Hindlimb muscle (tissue), 1 donor: ENCODE data around the gene LRP1. TPM values are rescaled to one million over a fixed set of nuclear protein-coding genes. Genes with fewer than 3 reads are reported as not detected.

ENCODE experiments used
- DNase-seq: peaks from one replicate; pipeline ENCODE4 v3.0.0-alpha.2; 2013
- polyA plus RNA-seq: library from polyadenylated mRNA; unstranded; fragments of 120-200 nt; gene quantifications from one replicate; pipeline ENCODE4 v1.2.1, GENCODE V29; 2013; ENCODE audit not compliant: insufficient read length

LRP1 gene
- polyA plus RNA-seq, 1 donor = 130 TPM

- peak; percentile 91 for DNase-seq
These were observed 110.7 kb downstream of the LRP1 start for GRCh38 chr12:57238854-57239554.

DNA sequence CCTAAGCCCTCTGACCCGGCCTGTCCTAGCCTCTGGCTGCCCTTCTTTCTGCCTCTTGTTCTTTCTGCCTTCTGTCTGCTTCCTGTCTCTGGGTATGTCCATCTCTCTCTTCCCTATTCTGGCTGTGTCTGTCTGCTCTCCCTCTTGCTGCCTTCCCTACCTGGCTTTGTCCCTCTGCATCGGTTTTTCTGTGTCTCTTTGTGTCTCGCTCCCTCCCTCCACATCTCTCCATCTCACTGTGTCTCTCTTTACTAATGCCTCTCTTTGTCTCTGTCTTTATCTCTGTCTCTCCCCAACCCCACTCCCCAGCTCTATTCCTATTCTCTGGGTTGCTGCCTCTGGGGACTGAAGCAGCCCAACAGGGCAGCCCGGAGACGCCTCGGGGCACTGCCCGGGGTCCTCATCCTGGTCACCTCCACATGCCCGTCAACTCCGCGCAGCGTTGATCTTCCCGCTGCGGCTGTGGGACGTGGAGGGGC, 111.3 kb downstream of the LRP1 start:
- no peak for DNase-seq

GRCh38 chr12:57240066-57240921, 112.0 kb downstream of the LRP1 start:
- peak; percentile 59 for DNase-seq

- DNase-seq = no peak
These were observed 112.7 kb downstream of the LRP1 start for GRCh38 chr12:57240926-57241401.

DNA sequence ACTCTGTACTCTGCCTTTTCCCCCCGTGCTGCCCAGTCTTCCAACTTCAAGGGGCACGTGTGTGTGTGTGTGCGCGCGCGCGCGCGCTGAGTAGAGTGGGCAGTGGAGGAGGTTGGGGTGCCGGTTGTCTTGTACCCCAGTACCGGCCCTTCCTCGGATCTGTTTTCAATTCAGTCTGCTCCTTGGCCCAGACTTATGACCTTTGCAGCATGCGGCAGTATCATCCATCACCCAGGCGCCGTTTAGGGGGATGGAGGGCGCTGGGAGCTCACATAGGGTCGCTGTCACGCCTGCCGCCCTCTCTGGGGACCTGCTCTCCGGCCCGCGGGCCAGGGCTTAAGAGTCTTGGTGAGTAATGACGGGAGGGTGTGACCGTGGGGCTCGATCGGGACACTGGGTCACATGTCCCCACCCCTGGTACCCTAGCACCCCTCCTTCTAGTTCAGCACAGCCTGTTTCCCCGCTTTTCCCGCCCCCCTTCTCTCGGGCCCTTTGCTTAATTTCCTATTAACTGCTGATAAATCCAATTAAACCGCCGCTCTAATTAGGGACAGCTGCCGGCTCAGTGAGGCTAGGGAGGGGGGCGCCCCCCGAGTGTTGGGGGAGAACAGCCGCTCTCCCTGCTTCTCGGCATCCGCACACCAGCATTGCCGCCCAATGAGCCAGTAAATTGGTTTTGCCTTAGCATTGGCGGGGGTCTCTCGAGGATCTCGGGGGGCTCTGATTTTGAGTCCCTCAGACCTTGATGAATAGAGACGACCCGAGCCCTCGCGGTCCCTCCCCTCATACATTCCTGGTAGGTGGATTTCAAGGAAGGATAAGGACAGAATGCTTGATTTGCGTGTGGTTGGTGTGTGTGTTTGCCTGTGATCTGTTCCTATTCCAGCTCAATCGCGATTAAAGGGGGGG, 113.4 kb downstream of the LRP1 start:
- DNase-seq = no peak

GRCh38 chr12:57242329-57242690, 114.0 kb downstream of the LRP1 start:
- no peak for DNase-seq

DNA sequence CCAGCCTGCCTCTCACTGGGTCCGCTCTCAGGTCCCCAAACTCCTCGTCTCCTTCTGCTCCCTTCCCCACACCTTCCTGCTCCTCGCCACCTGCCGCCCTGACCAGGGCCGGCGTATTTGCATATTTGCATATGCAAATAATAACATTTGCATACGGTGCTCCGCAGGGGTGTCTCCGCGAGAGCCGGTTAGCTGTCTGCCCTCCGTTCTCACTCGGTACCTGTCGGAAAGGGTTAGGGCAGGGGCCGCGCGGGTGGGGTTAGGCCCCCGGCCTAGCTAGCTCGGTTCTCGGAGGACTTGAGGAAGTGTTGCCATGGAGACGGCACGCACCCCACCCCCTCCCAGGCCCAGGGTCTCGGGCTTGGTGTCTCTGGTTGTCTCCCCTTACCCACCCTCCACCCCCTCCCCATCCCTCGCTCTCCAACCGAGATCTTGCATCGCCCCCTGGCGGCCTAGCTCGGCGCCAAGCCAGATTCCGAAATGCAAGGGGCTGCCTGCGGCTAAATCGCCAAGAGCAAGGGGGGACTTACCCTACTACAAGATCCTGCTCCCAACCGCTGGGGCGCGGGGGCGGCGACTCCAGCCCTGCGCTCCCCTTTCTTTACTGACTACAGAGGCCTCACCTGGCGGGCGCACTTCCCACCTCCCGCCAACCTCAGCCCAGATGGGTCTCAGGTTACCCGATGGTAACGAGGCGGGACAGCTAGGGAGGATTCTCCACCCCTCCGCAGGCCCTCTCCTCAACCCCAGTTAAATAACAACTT, 114.6 kb downstream of the LRP1 start:
- DNase-seq = peak; percentile 66

DNA sequence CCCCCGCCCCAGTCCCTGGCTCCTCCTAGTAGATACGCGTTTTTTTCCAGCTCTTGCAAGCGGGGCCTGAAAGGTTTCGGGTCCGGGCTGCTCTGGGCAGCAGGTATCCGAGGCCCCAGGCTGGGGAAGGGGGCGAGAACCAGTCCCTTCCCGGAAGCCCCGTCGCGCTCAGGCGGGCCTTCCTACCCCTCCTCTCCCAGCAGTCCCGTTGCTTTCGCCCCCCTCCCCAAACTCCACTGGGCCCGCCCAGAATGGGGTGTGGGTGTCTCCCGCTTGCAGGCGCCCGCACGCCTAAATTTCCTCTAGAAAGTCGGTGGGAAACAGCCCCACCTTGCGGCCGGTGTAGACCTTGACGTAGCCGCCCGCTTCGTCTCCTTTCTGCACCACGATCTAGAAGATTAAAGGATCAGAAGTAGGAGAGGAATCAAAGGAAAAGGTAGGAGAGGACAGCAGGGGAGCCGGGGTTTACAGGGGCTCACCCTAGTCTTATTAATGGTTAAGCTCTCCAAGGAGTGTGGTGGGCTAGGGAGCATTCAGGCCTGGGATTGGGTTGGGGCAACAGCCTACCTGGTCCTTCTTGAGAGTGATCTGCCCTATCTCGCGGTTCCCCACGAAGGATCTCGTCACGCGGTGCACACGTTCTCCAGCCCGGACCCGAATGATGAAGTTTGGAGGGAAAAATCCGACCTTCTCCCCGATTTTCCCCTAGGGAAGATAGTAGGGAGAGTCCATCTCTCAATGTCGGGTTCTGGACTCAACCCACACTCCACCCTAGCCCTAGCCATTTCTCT, 115.4 kb downstream of the LRP1 start:
- peak; percentile 63 for DNase-seq

GRCh38 chr12:57244312-57244696, 116.0 kb downstream of the LRP1 start:
- DNase-seq = no peak

GRCh38 chr12:57247041-57247440, 118.8 kb downstream of the LRP1 start:
- DNase-seq = no peak

DNA sequence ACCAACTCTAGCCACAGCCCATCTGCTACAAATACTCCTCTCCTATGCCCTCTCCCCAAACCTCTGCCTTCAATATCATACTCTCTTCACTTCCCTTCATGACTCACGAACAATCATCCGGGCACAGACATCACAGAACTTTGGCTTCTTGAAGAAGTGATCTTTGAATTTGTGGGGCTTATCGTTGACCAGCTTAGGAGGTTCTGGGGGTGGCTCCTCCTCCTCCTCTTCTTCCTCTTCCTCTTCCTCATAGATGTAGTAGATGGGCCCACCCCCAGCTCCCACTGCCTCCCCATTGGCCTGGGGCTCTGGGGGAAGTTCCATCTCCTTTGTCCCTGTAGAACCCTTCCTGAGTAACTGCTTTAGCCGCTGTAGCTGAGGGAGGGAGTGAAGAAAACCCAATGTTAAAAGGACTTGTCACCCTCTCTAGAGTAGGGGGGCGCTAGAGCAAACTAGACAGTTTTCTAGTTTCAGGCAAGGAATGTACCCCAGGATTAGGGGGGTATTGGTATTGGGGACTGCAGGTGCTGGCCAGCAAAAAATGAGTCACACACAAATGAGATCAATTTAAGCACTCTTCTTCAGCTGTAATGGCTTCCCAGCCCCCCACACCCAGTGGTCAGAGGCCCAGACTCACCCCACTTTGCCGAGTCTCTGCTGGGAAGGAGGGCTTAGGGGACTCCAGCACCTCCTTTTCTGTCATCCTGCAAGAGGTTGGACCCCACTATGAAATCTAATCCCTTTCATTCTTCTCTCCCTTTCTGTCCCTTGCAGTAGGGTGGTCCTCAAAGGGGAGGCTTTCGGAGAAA, 120.9 kb downstream of the LRP1 start:
- no peak for DNase-seq

DNA sequence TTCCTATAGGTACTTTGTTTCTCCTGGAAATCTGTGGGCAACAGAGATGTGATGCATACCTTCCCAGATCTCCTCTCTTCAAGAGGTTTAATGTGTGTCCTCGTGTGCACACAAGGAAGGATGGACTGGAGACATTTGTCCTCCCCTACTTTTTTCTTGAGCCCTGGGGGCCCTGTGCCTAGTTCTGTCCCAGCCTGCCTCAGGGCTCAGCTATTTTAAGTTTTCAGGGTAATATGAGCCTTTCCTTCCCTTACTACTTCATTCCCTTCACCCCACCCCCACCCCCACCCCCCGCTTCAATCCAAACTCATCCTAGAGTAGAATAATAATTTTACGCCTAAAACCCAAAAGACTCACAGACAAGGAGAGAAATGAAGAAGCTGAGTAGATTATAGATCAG, 122.3 kb downstream of the LRP1 start:
- no peak for DNase-seq

GRCh38 chr12:57250956-57251355, 122.7 kb downstream of the LRP1 start, which contains the start of gene STAC3:
Gene STAC3, minus strand, starts transcription at chr12:57251187. Its CDS starts 1,551 bp downstream, at chr12:57249636.
- no peak for DNase-seq

DNA sequence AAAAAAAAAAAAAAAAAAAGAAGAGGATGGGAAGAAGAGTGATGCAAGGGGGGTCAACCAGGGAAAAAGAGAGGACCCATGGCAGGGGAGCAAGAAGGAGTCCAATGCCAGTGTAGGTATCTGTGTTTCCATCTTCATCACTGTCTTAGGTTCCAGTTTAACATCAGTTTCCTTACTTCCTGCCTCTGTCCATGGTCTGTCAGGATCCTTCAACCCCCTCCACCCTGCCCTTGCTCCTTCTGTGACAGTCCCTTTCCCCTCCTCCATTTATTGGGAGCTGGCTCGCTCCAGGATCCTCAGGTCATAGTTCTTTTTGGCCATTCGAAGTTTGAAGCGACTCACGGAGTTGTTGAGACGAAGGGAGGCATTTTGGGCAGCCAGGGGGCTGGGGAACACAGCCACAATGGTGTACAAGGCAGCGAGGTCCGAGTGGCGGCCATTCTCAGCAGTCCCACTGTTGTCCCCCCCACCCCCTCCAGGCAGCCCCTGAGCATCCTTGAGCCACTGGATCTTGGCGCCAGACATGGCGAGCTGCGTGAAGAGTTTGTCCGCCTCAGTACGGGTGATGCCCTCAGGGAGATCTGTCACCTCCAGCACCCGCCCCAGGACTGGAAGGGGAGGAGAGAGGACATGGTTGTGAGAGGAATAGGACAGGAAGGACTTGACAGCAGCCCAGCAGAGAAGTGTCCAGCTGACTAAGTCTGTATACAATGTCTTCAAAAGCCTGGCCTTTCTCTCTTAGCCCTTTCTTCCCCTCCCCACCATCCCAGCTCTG, 126.4 kb downstream of the LRP1 start:
- no peak for DNase-seq

DNA sequence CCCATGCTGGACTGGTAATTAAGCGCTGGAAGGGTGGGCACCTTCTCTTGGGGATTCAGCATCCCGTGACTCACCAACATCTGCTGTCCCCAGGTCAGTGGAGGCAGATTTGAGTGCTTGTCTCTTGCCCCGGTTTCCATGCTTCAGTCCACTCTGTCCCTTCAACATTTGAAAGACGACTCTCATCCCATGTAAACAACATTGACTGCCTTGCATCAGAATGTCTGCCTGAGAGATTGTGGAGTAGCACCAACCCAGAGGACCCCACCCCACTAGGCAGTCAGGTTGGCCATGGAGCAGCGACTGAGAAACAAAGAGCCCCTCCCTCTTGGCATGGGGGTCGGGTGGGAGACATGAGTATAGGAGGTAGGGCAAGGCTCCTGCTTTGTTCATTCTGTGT, 127.6 kb downstream of the LRP1 start:
- no peak for DNase-seq

- no peak for DNase-seq
These were observed 131.0 kb downstream of the LRP1 start for GRCh38 chr12:57258977-57259970.

GRCh38 chr12:57260366-57260765, 132.1 kb downstream of the LRP1 start:
- DNase-seq = no peak

DNA sequence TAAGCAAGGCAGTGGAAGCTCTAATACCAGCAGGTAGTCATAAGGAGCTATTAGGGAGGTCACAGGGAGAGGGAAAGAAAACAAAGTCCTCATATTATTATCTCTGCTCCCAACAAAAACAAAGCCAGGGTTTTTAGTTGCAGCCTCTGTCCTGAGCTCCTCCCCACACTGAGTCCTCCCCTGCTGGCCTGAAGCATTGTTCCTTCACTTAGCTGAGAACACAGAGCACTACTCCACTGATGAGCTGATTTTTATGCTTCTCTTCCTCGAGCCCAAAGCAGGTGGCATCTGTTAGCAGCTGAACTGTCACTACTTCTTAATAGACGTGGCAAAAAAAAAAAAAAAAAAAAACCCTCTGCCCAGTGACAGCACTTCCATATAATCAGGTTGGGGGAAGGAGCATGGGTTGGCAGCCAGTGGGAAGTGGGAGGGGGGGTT, 133.2 kb downstream of the LRP1 start:
- no peak for DNase-seq
